ENCODE results near the gene EPYC. TPM values are rescaled to one million over a fixed set of nuclear protein-coding genes. Genes with fewer than 3 reads are reported as not detected.

EPYC gene
- total and polyA plus RNA-seq, 2 donors (not counting 1 experiment from before 2014, with no cell fraction given): not detected

DNA sequence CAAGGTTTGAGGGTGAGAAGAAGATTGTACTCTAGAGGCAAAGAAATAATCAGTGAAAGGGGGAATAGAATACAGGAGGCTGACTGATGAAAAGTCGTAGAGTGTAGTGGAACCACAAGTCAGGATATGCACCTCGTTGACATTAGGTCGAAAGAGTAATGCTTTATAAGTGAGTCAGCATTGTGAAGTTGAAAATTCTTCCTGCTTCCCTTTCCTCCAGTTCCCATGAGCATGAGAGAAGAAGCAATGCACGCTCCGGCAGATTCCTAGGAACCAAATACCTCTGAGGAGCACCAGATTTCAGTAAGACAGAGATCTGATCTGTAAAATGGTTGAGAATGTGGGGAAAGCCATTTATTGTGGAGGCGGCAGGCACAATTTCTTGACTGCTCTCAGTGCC is 66.3 kb downstream of the EPYC start:
- H3K4me1 ChIP-seq (ENCODE audit: control insufficient read depth in 2 of 2, insufficient read depth in 2 of 2, low read length in 2 of 2): no peaks in the 10 kb centered on the region
- no peaks in the 10 kb centered on the region for H3K79me2 ChIP-seq (ENCODE audit: control insufficient read depth, insufficient read depth, low read length)
- H3K4me3 Mint-ChIP-seq: no peak overlapping the region
- no peaks in the 10 kb centered on the region for H3K4me1 Mint-ChIP-seq
- 33% methylated on average over 3 of the region's 6 CpGs for WGBS (ENCODE audit: insufficient coverage)
- H2AFZ ChIP-seq (ENCODE audit: insufficient read depth, low read depth, low read length, poor library complexity, severe bottlenecking): no peak overlapping the region
- H3K27ac Mint-ChIP-seq: no peak overlapping the region
- H3K27me3 Mint-ChIP-seq: peaks cover 25% of the 10 kb centered on the region
- POLR2A ChIA-PET: no interaction called here
- no peaks in the 10 kb centered on the region for H3K9me3 Mint-ChIP-seq (ENCODE audit: insufficient read depth)
- no peak for TF ChIP-seq EZH2 (IDR thresholded peaks at IDR 0.05; ENCODE audit: borderline replicate concordance, insufficient read depth, low read depth, low read length, poor library complexity, severe bottlenecking)
- TF ChIP-seq, protein P1, sequence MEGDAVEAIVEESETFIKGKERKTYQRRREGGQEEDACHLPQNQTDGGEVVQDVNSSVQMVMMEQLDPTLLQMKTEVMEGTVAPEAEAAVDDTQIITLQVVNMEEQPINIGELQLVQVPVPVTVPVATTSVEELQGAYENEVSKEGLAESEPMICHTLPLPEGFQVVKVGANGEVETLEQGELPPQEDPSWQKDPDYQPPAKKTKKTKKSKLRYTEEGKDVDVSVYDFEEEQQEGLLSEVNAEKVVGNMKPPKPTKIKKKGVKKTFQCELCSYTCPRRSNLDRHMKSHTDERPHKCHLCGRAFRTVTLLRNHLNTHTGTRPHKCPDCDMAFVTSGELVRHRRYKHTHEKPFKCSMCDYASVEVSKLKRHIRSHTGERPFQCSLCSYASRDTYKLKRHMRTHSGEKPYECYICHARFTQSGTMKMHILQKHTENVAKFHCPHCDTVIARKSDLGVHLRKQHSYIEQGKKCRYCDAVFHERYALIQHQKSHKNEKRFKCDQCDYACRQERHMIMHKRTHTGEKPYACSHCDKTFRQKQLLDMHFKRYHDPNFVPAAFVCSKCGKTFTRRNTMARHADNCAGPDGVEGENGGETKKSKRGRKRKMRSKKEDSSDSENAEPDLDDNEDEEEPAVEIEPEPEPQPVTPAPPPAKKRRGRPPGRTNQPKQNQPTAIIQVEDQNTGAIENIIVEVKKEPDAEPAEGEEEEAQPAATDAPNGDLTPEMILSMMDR (IDR thresholded peaks at IDR 0.05): no peak
- H3K27me3 ChIP-seq (replicated peaks in 1 of 4; ENCODE audit: control extremely low read depth in 1 of 4, control insufficient read depth in 3 of 4, insufficient read depth in 4 of 4, low read length in 3 of 4): peaks cover 0 to 6% (median 1%) of the 10 kb centered on the region in 4 experiments
- H3K9me3 ChIP-seq (ENCODE audit: control extremely low read depth in 1 of 3, control insufficient read depth in 2 of 3, insufficient read depth in 1 of 3, low read length in 2 of 3): no peaks in the 10 kb centered on the region
- H3K27ac ChIP-seq (ENCODE audit: low read length in 2 of 2): no peak overlapping the region
- intact Hi-C loops (cut with micrococcal nuclease): no loop called here
- H3K4me3 ChIP-seq (ENCODE audit: control extremely low read depth in 1 of 5, extremely low read depth in 1 of 5, insufficient read depth in 1 of 5, low read depth in 2 of 5, low read length in 4 of 5): no peak overlapping the region
- H3K9ac ChIP-seq (ENCODE audit: low read length): no peak overlapping the region
- no peak overlapping the region for H3K4me2 ChIP-seq (replicated peaks; ENCODE audit: low read depth, low read length, poor library complexity, severe bottlenecking)
- H3K36me3 ChIP-seq (replicated peaks in 1 of 2; ENCODE audit: control extremely low read depth in 1 of 2, control insufficient read depth in 1 of 2, extremely low read depth in 1 of 2, insufficient read depth in 2 of 2, low read length in 1 of 2): no peaks in the 10 kb centered on the region
- ATAC-seq (ENCODE audit: low read depth): no peak
- no peak for DNase-seq
- no peaks in the 10 kb centered on the region for H4K20me1 ChIP-seq (ENCODE audit: control insufficient read depth, insufficient read depth, low read length, poor library complexity, severe bottlenecking)
- CTCF ChIA-PET: no interaction called here

DNA sequence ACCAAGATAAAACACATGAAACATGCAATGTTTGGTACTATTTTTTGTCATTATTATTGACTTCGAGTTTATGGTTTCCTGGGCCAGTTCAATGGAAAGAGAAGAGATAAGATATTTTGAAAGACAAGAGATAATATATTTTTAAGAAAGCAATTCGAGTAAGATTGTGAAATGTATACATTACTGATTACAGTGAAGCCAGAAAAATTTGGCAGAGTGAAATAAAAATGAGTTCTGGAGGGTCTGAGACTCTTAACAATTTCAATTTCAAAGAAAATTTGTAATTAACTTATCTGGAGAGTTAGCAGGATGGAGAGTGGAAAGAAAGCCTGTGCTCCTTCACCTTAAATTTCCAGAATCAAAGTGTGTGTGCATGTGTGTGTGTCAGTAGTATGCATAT is 67.1 kb downstream of the EPYC start:
- no peaks in the 10 kb centered on the region for H3K4me1 Mint-ChIP-seq
- Histone ChIP-seq H3K4me3 (ENCODE audit: control extremely low read depth in 1 of 5, extremely low read depth in 1 of 5, insufficient read depth in 1 of 5, low read depth in 2 of 5, low read length in 4 of 5) (no peak overlapping the region), H3K27me3 (replicated peaks in 1 of 4; ENCODE audit: control extremely low read depth in 1 of 4, control insufficient read depth in 3 of 4, insufficient read depth in 4 of 4, low read length in 3 of 4) (peaks cover 0 to 6% (median 1%) of the 10 kb centered on the region in 4 experiments), H3K4me2 (replicated peaks; ENCODE audit: low read depth, low read length, poor library complexity, severe bottlenecking) (no peak overlapping the region), H4K20me1 (ENCODE audit: control insufficient read depth, insufficient read depth, low read length, poor library complexity, severe bottlenecking) (no peaks in the 10 kb centered on the region), H3K9ac (ENCODE audit: low read length) (no peak overlapping the region), H2AFZ (ENCODE audit: insufficient read depth, low read depth, low read length, poor library complexity, severe bottlenecking) (no peak overlapping the region), H3K79me2 (ENCODE audit: control insufficient read depth, insufficient read depth, low read length) (no peaks in the 10 kb centered on the region), H3K36me3 (replicated peaks in 1 of 2; ENCODE audit: control extremely low read depth in 1 of 2, control insufficient read depth in 1 of 2, extremely low read depth in 1 of 2, insufficient read depth in 2 of 2, low read length in 1 of 2) (no peaks in the 10 kb centered on the region), H3K9me3 (ENCODE audit: control extremely low read depth in 1 of 3, control insufficient read depth in 2 of 3, insufficient read depth in 1 of 3, low read length in 2 of 3) (no peaks in the 10 kb centered on the region), H3K27ac (ENCODE audit: low read length in 2 of 2) (no peak overlapping the region), H3K4me1 (ENCODE audit: control insufficient read depth in 2 of 2, insufficient read depth in 2 of 2, low read length in 2 of 2) (no peaks in the 10 kb centered on the region)
- TF ChIP-seq, protein P1 (IDR thresholded peaks at IDR 0.05): no peak
- TF ChIP-seq EZH2 (IDR thresholded peaks at IDR 0.05; ENCODE audit: borderline replicate concordance, insufficient read depth, low read depth, low read length, poor library complexity, severe bottlenecking): no peak
- DNase-seq (no peak), ATAC-seq (ENCODE audit: low read depth) (no peak)
- ChIA-PET CTCF (no interaction called here), POLR2A (no interaction called here)
- no peak overlapping the region for H3K4me3 Mint-ChIP-seq
- H3K9me3 Mint-ChIP-seq (ENCODE audit: insufficient read depth): no peaks in the 10 kb centered on the region
- intact Hi-C loops (cut with micrococcal nuclease): no loop called here
- H3K27ac Mint-ChIP-seq: no peak overlapping the region
- no CpG with 5 or more reads among the region's 2 CpGs for WGBS (ENCODE audit: insufficient coverage)
- H3K27me3 Mint-ChIP-seq: peaks cover 25% of the 10 kb centered on the region
